ENCODE results near the gene IRF5.
"Not testable (repeated sequence)": the region's sequence is repeated elsewhere in the genome, so short reads cannot be mapped to it uniquely, and the experiment has no call there.

Gene IRF5

GRCh38 chr7:128940494-128941322 lies 3.0 kb downstream of the IRF5 start:
- FAIRE-seq, result no peak

- no peak for FAIRE-seq
These were observed 3.7 kb downstream of the IRF5 start for GRCh38 chr7:128941323-128941890.

- FAIRE-seq, result no peak
These were observed 4.3 kb downstream of the IRF5 start for GRCh38 chr7:128941946-128942526.

GRCh38 chr7:128943251-128943650 lies 5.5 kb downstream of the IRF5 start:
- not testable (repeated sequence) for FAIRE-seq

GRCh38 chr7:128944487-128945236 lies 6.9 kb downstream of the IRF5 start:
- no peak for FAIRE-seq

- FAIRE-seq, result no peak
These were observed 8.1 kb downstream of the IRF5 start for GRCh38 chr7:128945668-128946366.

- no peak for FAIRE-seq
These were observed 9.5 kb downstream of the IRF5 start for GRCh38 chr7:128946936-128947830.

- FAIRE-seq, result no peak
These were observed 10.1 kb downstream of the IRF5 start for GRCh38 chr7:128947854-128948253.

- no peak for FAIRE-seq
These were observed 10.7 kb downstream of the IRF5 start for GRCh38 chr7:128948312-128948973.

- FAIRE-seq, result no peak
These were observed 11.4 kb downstream of the IRF5 start for GRCh38 chr7:128948976-128949760.

GRCh38 chr7:128951296-128951695 lies 13.6 kb downstream of the IRF5 start:
- FAIRE-seq, result no peak

- FAIRE-seq, result no peak
These were observed 16.4 kb downstream of the IRF5 start for GRCh38 chr7:128954150-128954549.

- no peak for FAIRE-seq
These were observed 17.4 kb downstream of the IRF5 start for GRCh38 chr7:128954830-128955802.

GRCh38 chr7:128955981-128956380 lies 18.3 kb downstream of the IRF5 start:
- no peak for FAIRE-seq

GRCh38 chr7:128959296-128959695 lies 21.6 kb downstream of the IRF5 start:
- FAIRE-seq, result no peak

- no peak for FAIRE-seq
These were observed 23.4 kb downstream of the IRF5 start for GRCh38 chr7:128961030-128961659.

GRCh38 chr7:128962899-128963298 lies 25.2 kb downstream of the IRF5 start:
- no peak for FAIRE-seq

GRCh38 chr7:128963327-128963757 lies 25.6 kb downstream of the IRF5 start:
- FAIRE-seq, result no peak

Data from TTC549 (cell line).